T-helper 22 cell (primary cell): Measurements from ENCODE around the gene CROCC.
"Not testable (repeated sequence)": the region's sequence is repeated elsewhere in the genome, so short reads cannot be mapped to it uniquely, and the experiment has no call there.

Source experiments
- DNase-seq: peaks from one replicate; pipeline ENCODE4 v3.0.0-alpha.2; 2020; ENCODE audit warnings: low read depth

The CROCC gene

DNA sequence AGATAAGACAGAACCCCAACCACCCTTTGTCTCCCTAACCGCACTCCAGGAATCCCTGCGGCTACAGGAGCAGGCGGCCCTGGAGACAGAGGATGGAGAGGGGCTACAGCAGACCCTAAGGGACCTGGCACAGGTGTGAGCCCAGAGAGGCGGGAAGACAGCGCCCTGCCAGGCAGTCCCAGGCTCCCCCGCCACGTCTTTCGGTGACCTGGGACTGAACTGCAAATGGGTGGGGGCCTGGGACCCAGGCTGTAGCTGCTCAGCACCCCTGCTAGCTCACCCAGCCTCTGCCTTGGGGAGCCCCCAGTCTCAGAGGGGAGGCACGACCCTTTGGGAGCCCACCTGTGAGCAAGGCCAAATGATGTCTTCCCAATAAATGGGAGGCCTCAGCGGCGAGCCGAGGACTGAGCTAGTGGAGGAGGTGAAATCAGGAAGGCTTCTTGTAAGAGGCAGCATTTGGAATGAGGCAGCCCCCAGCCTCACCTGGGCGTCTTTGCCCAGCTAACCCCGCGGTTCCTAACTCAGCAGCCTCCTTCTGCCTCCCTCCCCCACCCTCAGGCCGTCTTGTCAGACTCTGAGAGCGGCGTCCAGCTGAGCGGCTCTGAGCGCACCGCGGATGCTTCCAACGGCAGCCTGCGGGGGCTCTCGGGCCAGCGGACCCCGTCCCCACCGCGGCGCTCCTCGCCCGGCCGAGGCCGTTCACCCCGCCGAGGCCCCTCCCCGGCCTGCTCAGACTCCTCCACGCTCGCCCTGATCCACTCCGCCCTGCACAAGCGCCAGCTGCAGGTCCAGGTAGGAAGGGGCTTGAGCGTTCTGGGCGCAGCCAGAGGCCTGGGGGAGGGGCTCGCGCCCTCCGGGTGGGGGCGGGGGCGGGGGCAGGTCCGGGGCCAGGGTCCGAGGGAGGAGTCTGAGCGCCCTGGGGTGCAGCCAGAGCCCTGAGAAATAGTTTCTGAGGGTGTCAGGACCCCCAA lies 16.9 kb downstream of the CROCC start:
- no peak for DNase-seq

DNA sequence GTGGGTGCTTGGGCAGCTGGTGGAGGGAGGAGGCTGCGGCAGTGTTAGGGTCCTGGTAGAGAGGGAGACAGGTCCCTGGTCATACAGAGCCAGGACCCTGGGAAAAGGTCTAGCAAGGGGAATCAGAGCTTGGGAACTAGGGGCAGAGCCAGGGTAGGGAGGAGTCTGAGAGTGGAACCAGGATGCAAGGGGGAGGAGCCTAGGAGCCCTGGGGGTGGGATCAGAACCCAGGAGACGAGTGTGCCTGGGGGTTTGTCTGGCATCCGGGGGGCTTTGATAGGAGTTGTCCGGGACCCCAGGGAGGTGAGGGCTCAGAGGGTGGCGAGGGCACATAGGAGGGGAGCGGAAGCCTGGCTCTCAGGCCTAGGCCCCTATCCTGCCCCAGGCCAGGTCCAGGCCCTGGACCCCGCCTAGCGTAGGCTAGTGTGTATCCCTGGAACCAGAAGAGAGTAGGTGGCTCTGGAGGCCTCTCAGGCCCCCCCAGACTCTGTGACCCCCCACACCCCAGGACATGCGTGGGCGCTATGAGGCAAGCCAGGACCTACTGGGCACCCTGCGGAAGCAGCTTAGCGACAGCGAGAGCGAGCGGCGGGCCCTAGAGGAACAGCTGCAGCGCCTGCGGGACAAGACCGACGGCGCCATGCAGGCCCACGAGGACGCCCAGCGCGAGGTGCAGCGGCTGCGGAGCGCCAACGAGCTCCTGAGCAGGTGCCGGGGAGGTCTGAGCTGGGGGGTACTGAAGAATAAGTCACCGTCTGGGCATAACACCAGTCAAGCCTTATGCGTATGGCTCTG lies 17.9 kb downstream of the CROCC start:
- DNase-seq = not testable (repeated sequence)

DNA sequence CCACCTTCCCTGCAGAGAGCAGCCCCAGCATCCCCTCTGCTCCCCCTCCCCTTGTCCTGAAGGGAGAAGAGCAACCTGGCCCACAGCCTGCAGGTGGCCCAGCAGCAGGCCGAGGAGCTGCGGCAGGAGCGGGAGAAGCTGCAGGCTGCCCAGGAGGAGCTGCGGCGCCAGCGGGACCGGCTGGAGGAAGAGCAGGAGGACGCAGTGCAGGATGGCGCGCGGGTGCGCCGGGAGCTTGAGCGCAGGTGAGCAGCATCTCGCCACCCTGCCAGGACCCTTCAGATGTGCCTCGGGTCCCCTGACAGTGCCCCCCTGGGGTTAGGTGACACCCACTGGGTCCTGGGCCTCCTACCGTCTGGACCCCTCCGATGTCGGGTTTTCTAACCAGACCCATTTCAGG lies 22.3 kb downstream of the CROCC start:
- DNase-seq = no peak

DNA sequence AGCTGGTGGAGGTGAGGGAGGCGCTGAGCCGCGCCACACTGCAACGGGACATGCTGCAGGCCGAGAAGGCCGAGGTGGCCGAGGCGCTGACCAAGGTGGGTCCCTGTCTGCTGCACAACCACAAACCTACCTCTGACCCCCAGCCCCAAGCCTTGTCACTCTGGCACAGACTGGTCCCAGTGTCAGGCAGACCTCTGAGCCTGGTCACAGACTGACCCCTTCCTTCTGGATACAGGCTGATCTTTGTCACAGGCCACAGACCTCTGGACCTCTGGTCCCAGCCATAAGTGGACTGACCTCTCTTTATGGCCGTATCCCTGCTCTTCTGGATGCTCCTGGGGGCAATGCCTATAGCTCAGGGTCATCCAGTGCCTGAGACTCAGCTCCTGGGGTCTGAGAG lies 23.8 kb downstream of the CROCC start:
- not testable (repeated sequence) for DNase-seq

DNA sequence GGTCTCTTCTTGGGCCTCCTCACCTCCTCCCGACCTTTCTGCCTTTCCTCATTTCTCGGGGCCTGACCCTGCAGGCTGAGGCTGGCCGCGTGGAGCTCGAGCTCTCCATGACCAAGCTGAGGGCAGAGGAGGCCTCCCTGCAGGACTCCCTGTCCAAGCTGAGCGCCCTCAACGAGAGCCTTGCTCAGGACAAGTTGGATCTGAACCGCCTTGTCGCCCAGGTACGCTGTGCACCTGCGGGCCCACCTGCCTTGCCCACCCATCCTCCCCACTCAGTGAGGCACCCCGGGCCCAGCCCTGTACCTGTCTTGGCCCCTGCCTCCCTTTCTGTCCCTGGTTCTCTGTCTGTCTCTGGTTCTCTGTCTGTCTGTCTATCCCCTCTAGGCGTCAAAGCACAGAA lies 24.5 kb downstream of the CROCC start:
- not testable (repeated sequence) for DNase-seq

DNA sequence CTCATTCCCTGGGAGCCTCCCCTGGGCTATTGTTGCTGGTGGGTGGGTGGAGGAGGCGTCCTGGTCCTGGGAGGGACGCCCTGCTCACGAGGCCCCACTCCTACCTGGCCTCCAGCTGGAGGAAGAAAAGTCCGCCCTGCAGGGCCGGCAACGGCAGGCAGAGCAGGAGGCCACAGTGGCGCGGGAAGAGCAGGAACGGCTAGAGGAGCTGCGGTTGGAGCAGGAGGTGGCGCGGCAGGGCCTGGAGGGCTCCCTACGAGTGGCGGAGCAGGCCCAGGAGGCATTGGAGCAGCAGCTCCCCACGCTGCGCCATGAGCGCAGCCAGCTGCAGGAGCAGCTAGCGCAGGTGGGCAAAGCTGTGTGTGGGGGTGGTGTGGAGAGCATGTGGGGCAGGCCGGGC lies 24.9 kb downstream of the CROCC start:
- no peak for DNase-seq

DNA sequence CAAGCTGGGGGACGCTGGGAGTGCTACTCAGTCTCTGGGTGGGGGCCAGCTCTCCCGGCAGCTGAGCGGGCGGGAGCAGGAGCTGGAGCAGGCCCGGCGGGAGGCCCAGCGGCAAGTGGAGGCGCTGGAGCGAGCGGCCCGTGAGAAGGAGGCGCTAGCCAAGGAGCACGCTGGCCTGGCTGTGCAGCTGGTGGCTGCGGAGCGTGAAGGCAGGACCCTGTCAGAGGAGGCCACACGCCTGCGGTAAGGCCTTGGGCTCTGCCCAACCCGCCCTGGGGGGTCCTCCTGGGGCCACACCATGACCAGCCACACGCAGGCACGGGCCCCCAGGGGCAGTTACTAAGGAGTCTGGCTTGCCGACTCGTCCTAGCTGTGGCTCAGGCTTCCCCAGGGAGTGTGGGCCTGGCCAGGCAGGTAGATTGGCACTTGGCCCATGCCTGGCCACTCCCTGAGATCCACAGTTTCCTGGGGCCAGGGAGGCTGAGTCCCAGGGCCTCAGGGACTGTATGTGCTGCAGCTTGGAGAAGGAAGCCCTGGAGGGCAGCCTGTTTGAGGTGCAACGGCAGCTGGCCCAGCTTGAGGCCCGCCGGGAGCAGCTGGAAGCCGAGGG lies 26.7 kb downstream of the CROCC start:
- not testable (repeated sequence) for DNase-seq

DNA sequence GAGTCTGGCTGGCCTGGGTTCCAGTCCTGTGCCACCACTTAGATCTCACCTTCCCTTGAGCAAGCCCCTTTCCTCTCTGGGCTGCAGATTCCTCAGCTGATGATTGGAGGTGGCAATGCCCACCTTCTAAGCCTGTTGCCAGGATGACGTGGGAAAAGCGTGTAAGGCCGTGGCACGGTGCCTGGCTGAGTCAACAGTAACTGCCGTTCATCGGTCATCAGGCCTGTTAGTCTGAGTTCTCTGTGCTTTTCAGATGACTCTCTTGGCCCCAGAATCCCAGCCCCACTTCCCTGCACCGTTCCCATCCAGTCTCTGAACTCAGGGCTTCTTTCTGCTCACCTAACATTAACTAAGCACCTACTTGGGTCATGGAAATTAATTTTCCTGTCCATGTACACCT lies 27.3 kb downstream of the CROCC start:
- DNase-seq = not testable (repeated sequence)

DNA sequence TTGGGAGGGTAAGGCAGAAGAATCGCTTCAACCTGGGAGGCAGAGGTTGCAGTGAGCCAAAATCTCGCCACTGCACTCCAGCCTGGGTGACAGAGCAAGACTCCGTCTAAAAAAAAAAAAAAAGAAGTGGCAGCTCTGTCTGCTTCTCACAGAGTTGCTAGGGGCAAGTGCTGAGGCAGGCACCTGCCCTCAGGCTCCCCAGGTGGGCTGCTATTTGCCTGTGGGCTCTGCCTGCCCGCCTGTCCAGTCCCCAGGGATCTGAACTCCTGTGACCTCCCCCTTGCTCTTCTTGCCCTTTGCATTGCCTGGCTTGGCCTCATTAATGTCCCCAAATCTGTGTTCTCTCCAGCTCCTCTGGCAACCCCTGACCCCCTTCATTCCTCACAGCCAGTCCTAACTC lies 30.6 kb downstream of the CROCC start:
- DNase-seq = not testable (repeated sequence)

DNA sequence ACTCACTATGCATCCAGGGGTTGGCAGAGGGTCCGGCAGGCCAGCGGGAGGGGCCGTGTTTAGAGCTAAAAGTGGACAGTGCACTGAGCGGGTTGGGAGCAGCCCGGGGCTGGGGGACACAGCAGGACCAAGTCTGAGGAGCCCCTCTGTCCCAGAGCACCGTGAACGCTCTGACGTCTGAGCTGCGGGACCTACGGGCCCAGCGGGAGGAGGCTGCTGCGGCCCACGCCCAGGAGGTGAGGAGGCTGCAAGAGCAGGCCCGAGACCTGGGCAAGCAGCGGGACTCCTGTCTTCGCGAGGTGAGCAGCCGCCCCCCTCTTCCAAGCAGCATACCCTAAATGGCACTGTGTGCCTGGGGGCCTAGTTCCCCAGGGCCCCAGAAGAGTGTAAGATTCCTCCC lies 32.8 kb downstream of the CROCC start:
- no peak for DNase-seq

DNA sequence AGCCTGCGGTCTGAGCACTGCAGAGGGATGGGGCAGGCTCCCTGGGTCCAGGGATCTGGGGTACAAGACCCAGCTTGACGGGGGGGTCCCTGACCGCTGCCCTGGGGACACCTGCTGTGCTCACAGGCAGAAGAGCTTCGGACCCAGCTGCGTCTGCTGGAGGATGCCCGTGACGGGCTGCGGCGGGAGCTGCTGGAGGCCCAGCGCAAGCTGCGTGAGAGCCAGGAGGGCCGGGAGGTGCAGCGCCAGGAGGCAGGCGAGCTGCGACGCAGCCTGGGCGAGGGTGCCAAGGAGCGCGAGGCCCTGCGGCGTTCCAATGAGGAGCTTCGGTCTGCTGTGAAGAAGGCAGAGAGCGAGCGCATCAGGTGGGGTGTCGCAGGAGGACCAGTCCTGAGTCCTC lies 33.5 kb downstream of the CROCC start:
- no peak for DNase-seq

DNA sequence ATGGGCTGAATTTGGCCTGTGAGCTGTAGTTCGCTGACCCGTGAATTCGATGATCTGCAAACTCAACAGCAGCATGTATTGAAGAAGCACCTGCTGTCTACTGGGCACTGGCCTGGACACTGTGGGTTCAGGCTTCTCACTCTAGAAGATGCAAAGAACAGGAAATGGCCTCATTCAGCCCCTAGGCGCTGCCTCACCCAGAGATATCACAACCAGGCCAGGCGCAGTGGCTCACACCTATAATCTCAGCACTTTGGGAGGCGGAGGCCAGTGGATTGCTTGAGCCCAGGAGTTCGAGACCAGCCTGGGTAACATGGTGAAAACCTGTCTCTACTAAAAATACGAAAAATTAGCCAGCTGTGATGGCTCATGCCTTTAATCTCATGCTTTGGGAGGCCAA lies 35.0 kb downstream of the CROCC start:
- DNase-seq = no peak

DNA sequence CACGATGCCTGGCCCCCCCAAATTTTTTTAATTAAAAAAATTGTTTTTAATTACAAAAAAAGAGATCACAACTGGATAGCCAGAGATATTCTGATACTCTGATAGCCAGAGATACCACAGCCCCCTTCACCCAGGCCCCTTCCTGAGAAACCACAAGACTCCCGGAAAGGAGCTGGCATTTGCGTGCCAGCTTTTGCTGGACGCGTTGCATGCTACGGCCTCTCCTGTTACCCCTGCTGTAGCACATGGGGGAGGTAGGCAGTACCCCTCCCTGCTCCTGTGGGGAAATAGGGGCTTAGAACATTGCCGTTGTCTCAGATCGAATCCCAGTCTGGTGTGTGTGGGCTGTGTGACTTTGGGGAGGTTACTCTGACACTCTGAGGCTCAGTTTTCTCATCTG lies 36.0 kb downstream of the CROCC start:
- no peak for DNase-seq

DNA sequence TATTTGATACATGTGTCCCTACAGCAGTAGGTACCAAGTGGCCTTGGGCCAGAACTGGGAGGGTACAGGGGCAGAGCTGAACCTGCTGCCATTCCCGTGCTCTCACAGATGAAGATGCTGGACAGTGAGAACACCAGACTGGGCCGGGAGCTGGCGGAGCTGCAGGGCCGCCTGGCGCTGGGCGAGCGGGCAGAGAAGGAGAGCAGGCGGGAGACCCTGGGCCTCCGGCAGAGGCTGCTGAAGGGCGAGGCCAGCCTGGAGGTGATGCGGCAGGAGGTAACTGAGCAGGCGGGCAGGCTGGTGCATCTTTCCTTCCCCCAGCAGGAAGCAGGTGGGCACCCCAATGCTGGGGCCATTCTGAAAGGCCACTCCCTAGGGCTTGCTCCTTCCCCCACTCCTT lies 36.7 kb downstream of the CROCC start:
- DNase-seq = no peak

DNA sequence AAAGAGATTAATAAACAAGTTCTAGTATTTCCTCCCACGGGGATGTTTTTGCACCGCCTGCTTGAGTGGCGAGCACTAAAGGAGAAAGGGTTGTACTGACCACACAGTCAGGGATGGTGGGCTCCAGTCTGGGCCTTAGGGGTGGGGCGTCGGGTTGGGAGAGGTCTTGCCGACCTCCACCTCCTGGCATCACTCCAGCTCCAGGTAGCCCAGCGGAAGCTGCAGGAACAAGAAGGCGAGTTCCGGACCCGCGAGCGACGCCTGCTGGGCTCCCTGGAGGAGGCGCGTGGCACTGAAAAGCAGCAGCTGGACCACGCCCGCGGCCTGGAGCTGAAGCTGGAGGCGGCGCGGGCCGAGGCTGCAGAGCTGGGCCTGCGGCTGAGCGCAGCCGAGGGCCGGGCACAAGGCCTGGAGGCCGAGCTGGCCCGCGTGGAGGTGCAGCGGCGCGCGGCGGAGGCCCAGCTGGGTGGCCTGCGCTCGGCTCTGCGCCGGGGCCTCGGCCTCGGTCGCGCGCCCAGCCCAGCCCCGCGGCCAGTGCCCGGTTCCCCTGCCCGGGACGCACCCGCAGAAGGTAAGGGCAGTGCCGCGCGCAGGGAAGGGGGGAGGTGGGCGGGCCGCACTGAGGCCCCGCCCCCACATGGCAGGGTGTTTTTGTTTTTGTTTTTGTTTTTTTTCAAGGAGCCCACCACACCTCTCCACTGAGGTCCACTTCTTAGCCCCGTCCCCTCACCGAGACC lies 39.0 kb downstream of the CROCC start:
- peak; percentile 53 for DNase-seq

DNA sequence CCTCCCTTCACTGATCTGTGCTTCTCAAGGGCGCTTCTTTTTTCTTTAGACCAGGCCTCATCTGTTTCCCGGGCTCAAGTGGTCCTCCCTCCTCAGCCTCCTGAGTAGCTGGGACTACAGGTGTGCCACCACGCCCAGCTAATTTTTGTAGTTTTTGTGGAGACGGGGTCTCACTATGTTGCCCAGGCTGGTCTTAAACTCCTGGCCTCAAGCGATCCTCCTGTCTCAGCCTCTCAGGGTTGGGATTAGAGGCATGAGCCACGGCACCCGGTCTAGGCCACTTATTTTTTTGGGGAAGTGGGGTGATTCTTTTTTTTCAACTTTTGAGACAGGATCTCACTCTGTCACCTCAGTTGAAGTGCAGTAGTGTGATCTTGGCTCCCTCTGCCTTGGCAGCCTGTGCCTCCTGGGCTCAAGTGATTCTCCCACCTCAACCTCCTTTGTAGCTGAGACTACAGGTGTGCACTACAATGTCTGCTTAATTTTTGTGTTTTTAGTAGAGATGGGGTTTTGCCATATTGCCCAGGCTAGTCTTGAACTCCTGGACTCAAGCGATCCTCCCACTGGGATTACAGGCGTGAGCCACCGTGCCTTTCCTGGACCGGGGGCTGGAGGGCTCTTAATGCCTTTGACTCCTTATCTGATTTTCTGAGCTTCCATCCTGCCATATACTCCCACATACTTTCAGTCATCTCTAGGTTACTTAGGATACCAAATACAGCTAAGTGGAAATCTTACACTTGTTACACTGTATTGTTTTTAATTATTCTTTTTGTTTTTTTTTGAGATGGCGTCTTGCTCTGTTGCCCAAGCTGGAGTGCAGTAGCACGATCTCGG lies 39.8 kb downstream of the CROCC start:
- no peak for DNase-seq

DNA sequence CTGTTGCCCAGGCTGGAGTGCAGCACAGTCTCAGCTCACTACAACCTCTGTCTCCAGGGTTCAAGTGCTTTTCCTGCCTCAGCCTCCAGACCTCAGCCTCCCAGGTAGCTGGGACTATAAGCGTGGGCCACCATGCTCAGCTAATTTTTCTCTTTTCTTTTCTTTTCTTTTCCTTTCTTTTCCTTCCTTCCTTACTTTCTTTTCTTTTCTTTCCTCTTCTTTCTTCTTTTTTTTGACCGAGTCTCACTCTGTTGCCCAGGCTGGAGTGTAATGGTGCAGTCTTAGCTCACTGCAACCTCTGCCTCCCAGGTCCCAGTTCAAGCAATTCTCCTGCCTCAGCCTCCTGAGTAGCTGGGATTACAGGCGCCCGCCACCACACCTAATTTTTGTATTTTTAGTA lies 42.4 kb downstream of the CROCC start:
- DNase-seq = not testable (repeated sequence)

DNA sequence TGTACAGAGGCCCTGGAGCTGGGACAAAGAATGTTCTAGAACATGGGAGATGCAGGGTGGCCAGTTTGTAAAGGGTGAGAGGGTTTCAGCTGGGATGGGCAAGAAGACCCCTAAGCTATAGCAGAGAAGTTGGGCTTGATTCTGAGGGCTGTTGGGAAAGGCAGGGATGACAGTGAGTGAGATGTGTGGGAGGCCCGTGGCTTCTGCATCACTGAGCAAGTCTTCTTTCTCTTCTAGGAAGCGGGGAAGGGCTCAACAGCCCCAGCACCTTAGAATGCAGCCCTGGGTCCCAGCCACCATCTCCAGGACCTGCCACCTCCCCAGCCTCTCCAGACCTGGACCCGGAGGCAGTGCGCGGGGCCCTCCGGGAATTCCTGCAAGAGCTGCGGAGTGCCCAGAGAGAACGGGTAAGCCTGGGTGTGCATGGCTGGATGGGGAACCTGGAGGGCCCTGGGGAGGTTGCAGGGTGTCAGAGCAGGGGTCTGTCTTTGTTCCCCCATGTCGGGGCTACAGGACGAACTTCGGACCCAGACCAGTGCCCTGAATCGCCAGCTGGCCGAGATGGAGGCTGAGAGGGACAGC lies 43.8 kb downstream of the CROCC start:
- DNase-seq = no peak

DNA sequence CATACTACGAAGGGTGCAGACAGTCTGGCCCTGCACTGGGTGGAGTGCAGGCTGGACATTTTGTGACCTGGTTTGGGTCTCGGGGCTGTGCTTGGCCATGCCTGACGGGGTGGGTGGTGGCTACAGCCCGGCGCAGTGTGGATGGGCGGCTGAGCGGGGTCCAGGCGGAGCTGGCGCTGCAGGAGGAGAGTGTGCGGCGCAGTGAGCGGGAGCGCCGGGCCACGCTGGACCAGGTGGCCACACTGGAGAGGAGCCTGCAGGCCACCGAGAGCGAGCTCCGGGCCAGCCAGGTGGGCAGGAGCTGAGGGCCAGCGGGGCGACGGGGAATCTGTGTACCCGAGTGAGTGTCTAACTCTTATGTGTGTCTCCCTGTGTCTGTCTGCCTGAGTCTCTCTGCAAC lies 44.6 kb downstream of the CROCC start:
- DNase-seq = no peak

DNA sequence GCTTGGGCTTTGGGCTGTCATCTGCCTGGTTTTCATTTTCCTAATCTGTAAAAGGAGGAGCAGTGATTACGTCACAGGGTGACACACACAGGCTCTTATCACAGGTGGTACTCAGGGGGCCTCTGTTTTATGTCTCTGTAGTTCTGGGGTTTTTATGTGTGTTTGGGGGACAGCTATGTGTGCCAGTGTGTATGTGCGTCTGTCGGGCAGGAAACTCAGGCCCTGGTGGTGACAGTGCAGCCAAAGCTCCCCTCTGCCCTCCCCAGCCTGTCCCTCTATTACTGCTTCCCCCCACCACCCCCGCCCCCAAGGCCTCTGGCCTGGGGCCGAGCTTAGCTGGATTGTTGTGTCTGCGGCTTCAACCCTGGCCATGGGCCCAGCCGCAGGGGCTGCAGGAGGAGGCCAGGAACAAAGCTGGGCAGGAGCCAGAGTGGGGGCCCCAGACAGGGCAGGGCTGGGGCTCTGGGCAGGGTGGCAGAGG lies 45.4 kb downstream of the CROCC start:
- no peak for DNase-seq

DNA sequence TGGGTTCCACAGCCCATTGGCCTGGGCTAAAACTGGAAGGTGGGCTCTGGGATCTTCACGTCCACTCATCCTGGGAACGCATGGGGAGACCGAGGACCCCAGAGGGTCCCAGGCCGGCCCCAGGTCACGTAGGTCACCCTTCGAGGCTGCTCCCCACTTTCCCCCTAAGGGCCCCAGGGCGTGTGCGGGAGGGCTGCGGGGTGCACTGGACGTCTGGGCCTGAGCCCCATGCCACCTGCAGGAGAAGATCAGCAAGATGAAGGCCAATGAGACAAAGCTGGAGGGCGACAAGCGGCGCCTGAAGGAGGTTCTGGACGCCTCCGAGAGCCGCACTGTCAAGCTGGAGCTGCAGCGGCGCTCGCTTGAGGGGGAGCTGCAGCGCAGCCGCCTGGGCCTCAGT lies 46.2 kb downstream of the CROCC start:
- no peak for DNase-seq
